Measurements from ENCODE around the gene LRP1.
A peak's percentile ranks its signal among the peaks of the same experiment; 100 is the strongest.

LRP1 gene

GRCh38 chr12:57101892-57102695 is 26.2 kb upstream of the LRP1 start:
- ATAC-seq = peak; percentile 9; the same call in 2 of the 3 replicates
- TF ChIP-seq CSRNP3 (CRISPR knock-in tag; IDR thresholded peaks at IDR 0.05) (no peak), CREB5 (CRISPR knock-in tag; IDR thresholded peaks at IDR 0.05; ENCODE audit: low read depth) (no peak), POU6F1 (CRISPR knock-in tag; IDR thresholded peaks at IDR 0.05; ENCODE audit: borderline replicate concordance, low read depth) (no peak), OSR1 (CRISPR knock-in tag; IDR thresholded peaks at IDR 0.05) (no peak), TCF4 (CRISPR knock-in tag; IDR thresholded peaks at IDR 0.05; ENCODE audit: borderline replicate concordance) (no peak), TSHZ2 (CRISPR knock-in tag; IDR thresholded peaks at IDR 0.05) (no peak), ZNF70 (CRISPR knock-in tag; IDR thresholded peaks at IDR 0.05) (no peak), CSDC2 (CRISPR knock-in tag; IDR thresholded peaks at IDR 0.05) (no peak), PPARA (CRISPR knock-in tag; IDR thresholded peaks at IDR 0.05; ENCODE audit: borderline replicate concordance) (no peak), ZFP3 (CRISPR knock-in tag; IDR thresholded peaks at IDR 0.05) (no peak), TOX (CRISPR knock-in tag; IDR thresholded peaks at IDR 0.05; ENCODE audit: borderline replicate concordance) (no peak), ESRRG (CRISPR knock-in tag; IDR thresholded peaks at IDR 0.05) (no peak), RARB (CRISPR knock-in tag; IDR thresholded peaks at IDR 0.05) (no peak), ZNF565 (CRISPR knock-in tag; conservative IDR thresholded peaks at IDR 0.05; ENCODE audit: low read depth) (no peak), PATZ1 (CRISPR knock-in tag; IDR thresholded peaks at IDR 0.05; ENCODE audit: borderline replicate concordance) (no peak), ZFP30 (CRISPR knock-in tag; IDR thresholded peaks at IDR 0.05) (no peak), GLIS3 (CRISPR knock-in tag; IDR thresholded peaks at IDR 0.05) (no peak), ZNF8 (CRISPR knock-in tag; IDR thresholded peaks at IDR 0.05) (no peak), ARNTL (CRISPR knock-in tag; IDR thresholded peaks at IDR 0.05; ENCODE audit: borderline replicate concordance, low read depth) (no peak), SNAI2 (CRISPR knock-in tag; IDR thresholded peaks at IDR 0.05) (no peak)

- TF ChIP-seq ZNF565 (CRISPR knock-in tag; conservative IDR thresholded peaks at IDR 0.05; ENCODE audit: low read depth) (no peak), PPARA (CRISPR knock-in tag; IDR thresholded peaks at IDR 0.05; ENCODE audit: borderline replicate concordance) (no peak), ZNF8 (CRISPR knock-in tag; IDR thresholded peaks at IDR 0.05) (no peak), ESRRG (CRISPR knock-in tag; IDR thresholded peaks at IDR 0.05) (no peak), BACH2 (CRISPR knock-in tag; IDR thresholded peaks at IDR 0.05; ENCODE audit: borderline replicate concordance) (no peak), OSR1 (CRISPR knock-in tag; IDR thresholded peaks at IDR 0.05) (no peak), GLIS3 (CRISPR knock-in tag; IDR thresholded peaks at IDR 0.05) (no peak), ZFP30 (CRISPR knock-in tag; IDR thresholded peaks at IDR 0.05) (no peak), CSDC2 (CRISPR knock-in tag; IDR thresholded peaks at IDR 0.05) (no peak), SNAI2 (CRISPR knock-in tag; IDR thresholded peaks at IDR 0.05) (no peak)
- ATAC-seq = no peak
These were observed 24.4 kb upstream of the LRP1 start for GRCh38 chr12:57103856-57104255.
